OCI-M2 (cell line): ENCODE data around the gene DLX6.

Experiments used
- DNase-seq: peaks from one replicate; lab custom pipeline; 2025; ENCODE audit not compliant: unreplicated experiment; lab: John Stamatoyannopoulos, UW

The DLX6 gene

GRCh38 chr7:97009753-97010732 lies 4.7 kb downstream of the DLX6 start:
- DNase-seq, result no peak

DNA sequence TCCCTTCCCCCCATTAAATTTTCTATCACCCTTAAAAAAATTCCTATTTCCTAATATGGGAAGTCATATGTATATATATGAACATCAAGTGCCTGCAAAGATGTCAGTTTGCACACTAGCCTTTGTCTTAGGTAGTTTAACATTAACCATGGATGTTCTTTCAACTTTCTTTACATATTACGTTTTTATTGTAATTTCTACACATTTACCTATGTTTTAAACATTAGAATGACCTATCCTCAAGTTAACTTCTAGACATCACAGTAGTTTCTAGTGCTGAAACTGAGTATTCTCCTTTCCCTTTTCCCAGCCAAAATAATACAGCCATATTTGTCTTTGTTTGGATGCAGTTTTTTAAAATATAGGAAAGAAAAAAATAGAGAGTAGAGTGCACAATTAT lies 5.8 kb downstream of the DLX6 start:
- no peak for DNase-seq

GRCh38 chr7:97011536-97012364 lies 6.4 kb downstream of the DLX6 start:
- DNase-seq, result no peak

GRCh38 chr7:97012365-97013133 lies 7.2 kb downstream of the DLX6 start:
- no peak for DNase-seq

DNA sequence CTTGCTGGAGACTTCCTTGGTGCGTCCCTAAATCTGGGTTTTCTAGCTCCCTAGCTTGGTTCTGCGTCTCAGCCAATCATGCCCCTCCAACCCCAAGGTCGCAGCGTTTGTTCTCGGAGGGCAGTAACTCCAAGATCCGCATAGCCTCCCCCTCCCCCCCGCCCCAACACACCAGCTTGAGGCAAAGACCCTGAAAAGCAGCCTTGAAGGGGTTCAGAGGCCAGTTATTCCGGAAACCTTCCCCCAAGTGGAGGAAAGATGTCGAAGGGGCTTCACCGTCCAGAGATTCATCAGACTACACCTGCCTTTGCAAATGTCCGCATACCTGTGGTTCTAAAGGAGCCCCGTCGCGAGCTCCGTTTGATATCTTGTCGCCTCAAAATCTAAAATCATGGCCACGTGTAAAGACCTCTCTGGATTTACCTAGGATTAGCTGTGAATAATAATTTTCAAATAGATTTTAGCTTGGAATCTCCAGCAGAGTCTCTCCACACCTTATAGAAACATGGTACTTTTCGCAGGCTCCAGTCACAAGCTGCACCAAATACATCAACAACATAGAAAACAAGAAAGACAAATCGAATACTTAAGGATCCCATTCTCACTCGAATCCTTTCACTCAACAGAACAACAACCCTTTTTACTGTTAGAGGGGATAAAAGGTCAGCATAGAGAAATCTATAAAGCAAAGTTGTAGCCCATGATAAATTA lies 7.9 kb downstream of the DLX6 start:
- DNase-seq, result no peak

- no peak for DNase-seq
Observed at GRCh38 chr7:97013845-97014134, 8.4 kb downstream of the DLX6 start.

DNA sequence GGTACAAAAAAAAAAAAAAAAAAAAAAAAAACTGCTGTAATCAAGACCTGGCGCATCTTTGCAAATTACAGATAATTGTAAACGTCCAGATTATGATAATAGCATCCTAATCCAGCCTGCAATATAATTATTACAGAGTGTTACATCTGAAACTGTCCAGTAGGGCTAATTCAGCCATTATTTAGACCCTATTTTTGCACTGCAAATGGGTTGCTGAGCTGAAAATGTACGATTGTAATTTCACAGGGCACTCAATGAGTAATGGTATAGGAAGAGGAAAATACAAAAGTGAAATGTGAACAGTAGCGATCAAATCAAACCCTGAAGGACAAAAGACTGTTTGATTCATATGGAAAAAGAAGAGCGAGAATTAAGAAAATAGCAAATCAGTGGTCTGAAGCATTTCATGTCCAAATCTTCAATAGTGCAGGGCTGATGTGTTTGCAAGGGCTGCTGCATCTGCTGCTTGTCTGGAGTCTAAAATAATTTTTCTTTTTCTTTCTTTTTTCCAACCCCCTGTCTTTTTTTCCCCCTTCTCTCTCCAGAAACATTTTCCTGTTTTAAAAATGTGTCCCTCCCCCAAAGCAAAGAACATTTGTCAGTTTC lies 8.9 kb downstream of the DLX6 start:
- DNase-seq, result no peak

GRCh38 chr7:97015279-97015678 lies 9.9 kb downstream of the DLX6 start:
- DNase-seq, result no peak

DNA sequence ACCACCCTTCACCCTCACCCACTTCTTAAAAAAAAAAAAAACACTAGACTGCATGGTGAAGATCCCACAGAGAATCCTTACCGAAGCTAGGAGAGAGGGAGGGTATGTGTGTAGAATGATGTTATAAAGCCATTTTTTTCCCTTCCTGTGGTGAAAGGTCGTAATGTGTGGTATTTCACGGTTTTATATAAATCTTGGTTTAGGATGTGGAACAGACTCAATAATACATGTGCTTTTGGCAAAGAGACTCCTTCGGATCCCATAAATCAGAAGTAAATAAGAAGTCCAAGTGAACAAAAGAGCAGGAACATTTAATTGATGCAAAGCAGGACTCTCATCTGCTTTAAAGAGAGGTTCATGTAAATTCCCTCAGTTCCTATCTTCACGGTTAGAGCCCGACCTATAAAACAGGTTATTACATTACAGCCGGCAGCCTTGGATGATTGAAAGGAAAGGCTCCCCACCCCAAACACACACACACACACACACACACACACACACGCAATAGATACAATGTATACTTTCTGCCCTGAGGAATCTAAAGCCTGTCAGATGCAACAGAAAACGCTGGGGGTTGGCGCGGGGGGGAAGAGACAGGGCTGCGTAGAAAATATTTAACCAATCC lies 10.5 kb downstream of the DLX6 start:
- no peak for DNase-seq

- DNase-seq, result no peak
Observed at GRCh38 chr7:97016381-97017191, 11.2 kb downstream of the DLX6 start.

DNA sequence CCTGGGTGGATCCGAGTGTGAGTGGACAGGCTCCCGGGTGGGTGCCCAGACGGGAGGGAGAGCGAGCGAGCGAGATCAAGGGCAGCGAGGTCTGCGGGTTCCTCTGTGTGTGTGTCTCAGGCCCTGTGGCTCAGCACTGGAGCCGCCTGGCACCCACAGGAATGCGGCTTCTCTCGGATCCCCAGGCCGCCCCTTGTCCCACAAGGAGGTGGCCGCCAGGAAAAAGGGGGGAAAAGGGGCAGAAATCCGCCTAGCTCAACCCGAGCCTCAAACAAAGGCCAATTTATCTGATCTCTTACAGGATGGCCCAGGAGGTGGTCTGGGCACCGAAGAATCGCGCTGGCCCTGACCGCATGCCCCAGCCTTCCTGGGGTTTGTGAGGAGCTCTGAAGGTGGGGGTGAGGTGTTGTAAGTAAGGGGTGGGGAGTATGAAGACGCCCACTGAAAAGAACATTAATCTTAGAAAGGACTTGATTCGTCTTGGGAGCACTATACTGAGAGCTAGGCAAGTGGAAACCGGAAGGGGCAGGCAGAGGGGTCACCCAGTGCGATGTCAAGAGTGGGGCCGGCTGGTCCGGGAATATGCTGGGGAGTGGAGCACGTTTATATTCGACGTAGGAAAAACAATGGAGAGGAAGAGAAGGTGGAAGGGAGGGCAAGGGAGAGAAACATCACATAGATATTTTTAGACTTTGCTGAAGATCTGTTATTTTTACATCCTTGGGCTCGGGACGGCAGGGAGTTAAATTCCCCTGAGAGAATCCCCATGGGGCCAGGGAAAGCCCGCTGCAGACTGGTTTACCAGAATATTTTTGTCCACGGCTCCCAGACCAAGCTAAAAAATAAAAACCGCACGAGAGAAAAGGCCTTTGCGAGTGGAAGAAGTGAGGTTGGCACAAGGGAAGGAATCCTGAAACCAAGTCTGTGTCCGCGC lies 12.1 kb downstream of the DLX6 start:
- no peak for DNase-seq

- no peak for DNase-seq
Observed at GRCh38 chr7:97018126-97018601, 12.8 kb downstream of the DLX6 start.

DNA sequence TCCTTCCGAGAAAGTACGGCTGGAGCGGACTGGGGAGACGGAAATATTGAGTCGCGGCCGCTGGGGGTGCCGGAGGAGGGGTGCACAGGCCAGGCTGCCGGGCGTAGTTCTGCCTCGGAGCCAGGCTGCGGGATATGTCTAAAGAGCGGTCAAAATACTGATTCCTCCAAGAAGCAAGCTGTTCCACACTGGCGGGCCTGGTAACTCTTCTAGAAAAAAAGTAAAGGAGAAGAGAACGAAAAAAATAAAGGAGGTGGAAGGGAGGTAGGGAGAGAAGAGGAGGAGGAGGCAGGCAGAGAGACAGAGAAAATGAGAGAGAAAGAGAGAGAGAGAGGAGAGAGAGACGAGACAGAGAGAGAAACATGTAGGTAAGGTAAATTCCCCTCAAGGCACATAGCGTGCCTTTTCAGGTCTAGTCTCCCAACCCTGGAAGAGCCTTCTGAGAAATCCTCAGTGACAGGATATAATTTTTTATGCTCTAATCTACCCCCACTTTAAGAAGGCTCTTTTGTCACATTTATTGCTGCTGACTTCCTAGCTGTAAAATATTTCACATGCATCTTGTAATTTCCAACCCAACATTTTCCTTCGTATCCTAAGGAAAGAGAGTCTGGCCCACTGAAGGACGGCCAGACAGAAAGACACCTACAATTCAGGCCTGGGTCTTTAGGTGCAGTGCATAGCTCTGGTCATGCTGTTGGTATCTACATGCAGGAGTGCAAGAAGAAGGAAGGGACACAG lies 13.6 kb downstream of the DLX6 start:
- DNase-seq, result no peak

GRCh38 chr7:97019710-97020225 lies 14.4 kb downstream of the DLX6 start:
- no peak for DNase-seq

GRCh38 chr7:97020601-97020995 lies 15.2 kb downstream of the DLX6 start:
- no peak for DNase-seq

DNA sequence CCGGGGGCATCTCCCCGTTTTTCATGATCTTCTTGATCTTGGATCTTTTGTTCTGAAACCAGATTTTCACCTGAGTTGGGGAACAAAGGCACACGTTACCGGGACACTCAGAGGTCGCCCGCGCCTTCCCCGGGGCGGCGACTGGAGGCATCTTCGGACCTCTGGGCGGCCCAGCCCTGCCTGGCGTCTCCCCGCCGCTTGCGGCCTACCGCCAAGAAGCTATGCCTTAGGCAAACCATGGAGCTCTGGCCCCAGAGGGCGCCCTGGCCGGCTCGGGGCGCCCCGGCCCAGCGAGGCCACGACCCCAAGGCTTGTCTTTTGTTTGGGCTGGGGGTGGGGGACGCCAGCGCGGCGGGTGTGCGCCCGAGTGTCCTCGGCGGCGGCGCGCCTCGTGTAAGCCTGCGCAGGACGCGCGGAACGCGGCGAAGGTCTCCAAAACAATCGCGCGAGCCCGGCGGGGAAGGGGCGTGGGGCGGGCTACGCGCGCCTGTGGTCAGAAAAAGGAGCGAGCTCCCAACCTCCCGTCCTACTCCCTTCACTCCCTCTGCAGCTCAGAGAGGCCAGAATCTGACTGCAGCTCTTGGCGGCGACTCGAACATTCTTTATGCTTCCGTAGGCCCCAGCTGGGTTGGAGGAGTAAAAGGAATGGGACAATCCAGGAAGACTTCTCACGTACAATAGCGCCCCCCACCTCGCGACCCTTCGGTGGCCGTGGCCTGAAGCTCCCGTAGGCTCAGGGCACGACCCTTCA lies 15.8 kb downstream of the DLX6 start:
- no peak for DNase-seq
